ENCODE results near the gene PTGFR.

DNA sequence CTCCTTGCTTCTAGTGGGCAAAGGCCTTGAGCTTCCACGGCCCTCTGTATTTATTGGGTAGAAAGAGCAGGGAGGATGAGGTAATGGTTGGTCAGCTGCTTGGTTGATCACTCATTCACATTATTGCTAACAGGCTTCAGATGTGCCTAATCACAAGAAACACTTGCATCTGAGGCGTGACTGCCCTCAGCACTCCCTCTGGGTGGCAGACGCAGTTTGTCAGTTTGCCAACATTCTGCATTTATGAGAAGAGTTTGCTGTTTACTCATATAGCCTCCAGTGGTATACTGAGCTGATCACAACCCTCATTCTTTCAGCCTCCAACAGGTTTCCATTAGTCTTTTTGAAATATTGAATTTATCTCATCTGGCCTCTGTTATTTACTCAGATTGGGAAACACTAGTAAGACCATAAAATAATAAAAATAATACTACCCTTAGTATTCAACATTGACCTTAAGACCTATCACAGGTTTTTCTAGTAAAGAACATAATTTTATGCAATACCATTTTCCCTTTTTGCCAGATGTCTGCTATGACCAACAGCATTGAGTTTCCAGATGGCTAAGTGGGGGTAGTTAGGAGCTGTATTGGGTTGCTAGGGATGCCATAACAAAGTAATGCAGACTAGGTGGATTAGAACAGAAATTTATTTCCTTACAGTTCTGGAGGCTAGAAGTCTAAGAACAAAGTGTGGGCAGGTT lies 53.3 kb downstream of the PTGFR start:
- TF ChIP-seq, protein P1, sequence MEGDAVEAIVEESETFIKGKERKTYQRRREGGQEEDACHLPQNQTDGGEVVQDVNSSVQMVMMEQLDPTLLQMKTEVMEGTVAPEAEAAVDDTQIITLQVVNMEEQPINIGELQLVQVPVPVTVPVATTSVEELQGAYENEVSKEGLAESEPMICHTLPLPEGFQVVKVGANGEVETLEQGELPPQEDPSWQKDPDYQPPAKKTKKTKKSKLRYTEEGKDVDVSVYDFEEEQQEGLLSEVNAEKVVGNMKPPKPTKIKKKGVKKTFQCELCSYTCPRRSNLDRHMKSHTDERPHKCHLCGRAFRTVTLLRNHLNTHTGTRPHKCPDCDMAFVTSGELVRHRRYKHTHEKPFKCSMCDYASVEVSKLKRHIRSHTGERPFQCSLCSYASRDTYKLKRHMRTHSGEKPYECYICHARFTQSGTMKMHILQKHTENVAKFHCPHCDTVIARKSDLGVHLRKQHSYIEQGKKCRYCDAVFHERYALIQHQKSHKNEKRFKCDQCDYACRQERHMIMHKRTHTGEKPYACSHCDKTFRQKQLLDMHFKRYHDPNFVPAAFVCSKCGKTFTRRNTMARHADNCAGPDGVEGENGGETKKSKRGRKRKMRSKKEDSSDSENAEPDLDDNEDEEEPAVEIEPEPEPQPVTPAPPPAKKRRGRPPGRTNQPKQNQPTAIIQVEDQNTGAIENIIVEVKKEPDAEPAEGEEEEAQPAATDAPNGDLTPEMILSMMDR (IDR thresholded peaks at IDR 0.05; ENCODE audit: low read depth, low read length), result no peak
- TF ChIP-seq POLR2A (IDR thresholded peaks at IDR 0.05; ENCODE audit: extremely low read depth, insufficient read length), result no peak

All from NB4 (cell line).